ENCODE results near the gene LIX1L.
"Not testable (repeated sequence)": the region's sequence is repeated elsewhere in the genome, so short reads cannot be mapped to it uniquely, and the experiment has no call there.

Gene LIX1L

GRCh38 chr1:145962157-145963102 lies 4.6 kb upstream of the LIX1L start:
- no peak for DNase-seq

- no peak for DNase-seq
Observed at GRCh38 chr1:145961425-145962156, 3.8 kb upstream of the LIX1L start.

DNA sequence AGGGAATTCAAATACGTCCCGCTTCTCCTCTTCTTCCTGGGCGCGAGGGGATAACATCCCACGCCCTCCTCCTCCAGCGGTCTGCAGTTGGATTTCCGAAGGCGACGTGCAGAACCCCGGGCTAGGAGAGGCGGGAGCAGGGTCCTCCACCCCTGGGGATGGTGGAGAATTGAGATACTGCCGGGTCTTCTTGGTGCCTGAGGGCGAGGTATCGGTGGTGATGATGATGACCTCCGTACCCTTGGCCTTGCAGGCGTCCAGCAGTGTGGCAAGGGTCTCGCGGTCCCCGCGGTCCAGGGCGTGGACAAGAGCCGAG lies 3.2 kb upstream of the LIX1L start:
- no peak for DNase-seq

DNA sequence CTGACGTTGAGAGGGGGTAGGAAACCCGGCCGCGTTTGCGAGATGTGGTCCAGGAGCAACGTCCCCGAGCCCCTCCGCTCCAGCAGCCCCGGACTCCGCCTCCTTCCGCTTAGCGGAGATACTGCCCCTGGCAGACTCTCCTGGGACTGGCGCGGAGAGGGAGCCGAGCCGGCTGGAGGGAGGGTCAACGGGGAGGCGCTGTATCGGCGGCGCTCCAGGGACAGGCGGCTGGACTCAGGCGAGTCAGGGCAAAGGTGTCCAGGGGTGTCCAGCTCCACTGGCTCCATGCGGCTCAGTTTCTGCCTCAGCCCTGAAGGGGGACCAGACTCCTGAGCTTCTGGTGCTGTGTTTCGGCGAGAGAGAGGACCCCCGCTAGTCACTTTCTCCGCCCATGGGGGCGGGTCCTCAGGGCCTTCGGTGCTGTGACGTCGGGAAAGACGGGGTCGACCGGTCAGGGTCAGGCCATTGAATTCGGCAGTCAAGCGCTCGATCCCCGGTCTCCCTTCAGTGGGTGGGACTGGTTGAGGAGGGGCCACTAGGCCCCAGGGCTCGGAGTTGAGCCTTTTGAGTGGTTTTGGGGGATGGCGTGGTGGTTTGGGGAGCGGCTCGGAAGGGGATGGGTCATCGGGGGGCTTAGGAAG lies 2.8 kb upstream of the LIX1L start:
- DNase-seq = peak; percentile 21

DNA sequence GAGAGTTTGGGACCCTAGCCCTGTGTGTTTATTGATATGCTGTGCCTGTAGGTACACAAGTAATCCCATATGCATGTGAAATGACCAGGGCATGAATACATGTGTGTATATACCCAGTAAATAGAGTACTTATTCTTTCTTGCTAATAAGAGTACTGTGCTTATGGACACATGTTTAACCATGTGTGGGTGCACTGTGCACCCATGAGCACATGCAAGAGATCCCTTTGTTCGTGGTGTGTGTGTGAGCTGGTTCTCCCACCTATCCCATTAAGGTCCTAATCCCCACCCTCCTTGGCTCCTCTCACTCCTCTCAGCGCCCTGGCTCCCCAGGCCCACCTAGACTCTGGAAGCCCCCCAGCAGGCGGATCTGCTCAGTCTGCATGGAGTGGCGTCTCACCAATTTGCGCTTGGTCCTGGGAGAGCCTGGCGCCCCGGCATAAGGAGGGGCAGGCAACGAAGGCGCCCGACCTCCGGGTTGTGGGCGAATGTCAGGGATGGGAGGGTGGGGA lies 2.2 kb upstream of the LIX1L start:
- DNase-seq = no peak

- no peak for DNase-seq
Observed at GRCh38 chr1:145959333-145959732, 1.5 kb upstream of the LIX1L start.

DNA sequence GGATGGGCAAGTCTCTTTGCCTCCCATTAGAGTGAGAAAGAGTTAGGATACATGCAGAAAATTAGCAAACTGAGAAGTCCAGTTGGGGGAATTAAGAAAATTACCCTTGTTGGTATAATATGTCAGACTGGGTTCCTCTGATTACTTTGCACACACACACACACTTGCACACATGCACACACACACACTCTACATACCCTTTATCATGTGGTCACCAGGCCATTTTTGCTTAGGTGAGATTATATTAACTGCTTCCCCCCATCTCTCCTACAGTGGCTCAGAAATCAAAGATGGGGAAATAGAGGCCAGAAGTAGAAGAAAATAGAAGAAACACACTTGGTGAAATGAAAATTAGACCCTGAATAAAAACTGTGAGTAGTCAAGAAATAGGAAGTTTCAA lies 917 bp upstream of the LIX1L start:
- no peak for DNase-seq

DNA sequence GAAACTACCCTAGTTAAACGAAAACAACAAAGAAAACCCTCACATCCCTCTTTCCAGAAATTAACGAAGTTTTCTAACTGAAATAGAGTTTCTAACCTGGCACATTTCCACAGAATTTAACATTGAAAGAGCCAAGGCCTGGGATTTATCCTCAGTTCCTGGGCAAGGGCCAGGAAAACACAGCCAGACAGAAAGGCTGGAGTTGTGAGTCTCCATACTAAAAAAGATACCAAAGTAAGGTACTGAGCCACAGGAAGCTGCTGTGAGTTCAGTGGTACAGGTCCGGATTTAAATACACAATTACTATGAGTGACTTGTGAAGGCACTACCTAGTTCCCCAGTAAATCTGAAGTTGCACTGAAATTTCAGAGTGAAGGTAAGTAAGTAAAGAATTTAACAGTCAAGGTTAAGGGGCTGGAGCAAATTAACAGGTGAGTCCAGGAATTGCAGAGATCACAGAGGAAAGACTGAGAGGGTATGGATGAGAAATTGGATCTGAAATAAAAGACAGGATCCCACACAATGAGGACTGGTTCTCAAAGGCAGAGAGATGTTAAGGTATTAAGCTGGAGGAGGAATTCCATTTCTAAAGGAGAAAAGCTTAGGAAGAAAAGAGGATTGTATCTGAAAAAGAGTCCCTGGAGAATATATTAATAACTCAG lies 905 bp downstream of the LIX1L start:
- DNase-seq = no peak

DNA sequence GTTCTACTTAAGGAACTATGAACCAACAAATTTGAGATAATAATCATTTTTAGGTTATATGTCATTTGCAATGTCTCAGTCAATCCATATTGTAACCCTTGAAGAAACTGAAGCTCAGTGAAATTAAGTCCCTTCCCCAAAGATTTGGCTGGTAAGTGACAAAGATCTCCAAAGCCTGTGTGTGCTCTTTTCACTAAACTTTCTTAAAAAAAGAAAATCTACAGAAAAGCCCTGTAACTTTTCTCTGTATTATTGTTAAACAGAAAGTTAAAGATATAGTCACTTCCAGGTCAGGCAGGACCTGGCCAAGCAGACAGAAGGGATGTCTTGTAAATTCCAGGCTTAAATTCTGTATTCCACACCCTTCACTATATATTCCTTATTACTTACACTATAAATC lies 1.5 kb downstream of the LIX1L start:
- no peak for DNase-seq

DNA sequence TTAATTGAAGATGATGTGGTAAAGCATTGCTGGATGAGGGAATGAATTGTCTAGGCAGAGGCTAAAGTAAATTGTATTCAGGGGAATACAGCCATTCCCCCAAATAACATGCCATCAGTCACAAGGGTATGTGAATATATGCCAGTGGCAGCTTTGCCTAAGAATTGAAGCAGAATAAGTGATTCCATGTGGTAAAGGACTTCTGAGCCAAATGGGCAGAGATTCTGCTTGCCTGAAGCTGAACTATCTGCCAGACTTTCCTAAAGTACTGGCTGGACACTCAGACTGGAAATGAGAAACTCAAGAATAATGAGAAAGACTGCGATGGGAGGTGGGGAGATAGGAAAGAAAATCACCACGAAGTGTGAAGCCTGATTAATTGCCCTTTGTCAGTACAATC lies 2.4 kb downstream of the LIX1L start:
- no peak for DNase-seq

DNA sequence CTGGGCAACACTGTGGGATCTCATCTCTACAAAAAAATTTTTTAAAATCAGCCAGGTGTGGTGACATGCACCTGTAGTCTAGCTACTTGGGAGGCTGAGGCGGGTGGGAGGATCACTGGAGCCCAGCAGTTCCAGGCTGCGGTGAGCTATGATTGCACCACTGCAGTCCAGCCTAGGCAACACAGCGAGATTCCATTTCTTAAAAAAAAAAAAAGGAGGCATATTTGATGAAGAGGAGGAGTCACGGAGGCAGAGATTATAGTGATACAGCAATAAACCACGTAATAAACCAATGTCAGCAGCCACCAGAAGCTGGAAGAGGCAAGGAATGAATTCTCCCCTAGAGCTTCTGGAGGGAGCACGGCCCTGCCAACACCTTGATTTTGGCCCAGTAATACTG lies 4.0 kb downstream of the LIX1L start:
- no peak for DNase-seq

DNA sequence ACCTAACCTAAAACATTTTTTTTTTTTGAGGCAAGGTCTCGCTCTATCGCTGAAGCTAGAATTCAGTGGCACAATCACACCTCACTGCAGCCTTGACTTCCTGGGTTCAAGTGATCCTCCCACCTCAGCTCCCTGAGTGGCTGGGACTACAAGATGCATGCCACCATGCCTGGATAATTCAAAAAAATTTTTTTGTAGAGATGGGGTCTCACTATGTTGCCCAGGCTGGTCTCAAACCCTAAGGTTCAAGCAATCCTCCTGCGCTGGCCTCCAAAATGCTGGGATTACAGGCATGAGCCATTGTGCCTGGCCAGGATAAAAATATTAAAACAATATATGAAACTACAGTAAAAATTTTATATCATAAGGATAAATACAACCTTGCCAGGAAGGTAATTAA lies 4.9 kb downstream of the LIX1L start:
- no peak for DNase-seq

DNA sequence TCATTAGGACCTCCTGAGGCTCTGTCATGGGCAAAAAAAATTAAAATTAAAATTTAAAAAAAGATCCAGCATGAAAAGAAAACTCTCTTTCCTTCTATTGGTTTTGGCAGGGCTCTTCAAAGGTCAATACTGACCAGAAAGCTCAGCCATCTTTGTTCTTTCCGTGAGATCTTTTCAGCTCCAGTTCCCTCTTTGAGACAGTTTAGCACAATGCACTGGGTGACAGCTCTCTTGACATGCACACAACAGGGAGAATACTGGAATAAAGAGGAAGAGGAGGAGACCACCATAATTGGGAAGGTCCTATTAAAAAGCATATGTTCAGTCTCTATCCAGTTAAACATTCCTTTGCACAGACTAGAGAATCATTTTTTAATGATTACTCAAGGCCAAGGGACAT lies 6.3 kb downstream of the LIX1L start:
- no peak for DNase-seq

DNA sequence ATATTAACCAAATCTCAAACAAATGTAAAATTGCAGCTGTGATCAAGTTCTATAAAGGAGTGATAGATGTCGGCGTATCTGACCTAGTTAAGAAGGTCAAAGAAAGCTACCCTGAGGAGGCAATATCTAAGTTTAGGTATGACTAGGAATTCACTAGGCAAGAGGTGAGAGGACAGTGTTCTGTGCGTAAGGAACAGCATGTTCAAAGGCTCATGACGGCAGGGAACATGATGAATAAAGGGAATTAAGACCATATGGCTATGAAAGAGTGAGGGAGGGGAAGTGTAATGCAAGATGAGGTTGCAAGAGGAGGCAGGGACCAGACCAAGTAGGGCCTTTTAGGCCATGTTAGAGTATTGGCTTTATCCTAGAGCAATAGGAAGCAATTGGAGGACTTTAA lies 8.6 kb downstream of the LIX1L start:
- DNase-seq = no peak

DNA sequence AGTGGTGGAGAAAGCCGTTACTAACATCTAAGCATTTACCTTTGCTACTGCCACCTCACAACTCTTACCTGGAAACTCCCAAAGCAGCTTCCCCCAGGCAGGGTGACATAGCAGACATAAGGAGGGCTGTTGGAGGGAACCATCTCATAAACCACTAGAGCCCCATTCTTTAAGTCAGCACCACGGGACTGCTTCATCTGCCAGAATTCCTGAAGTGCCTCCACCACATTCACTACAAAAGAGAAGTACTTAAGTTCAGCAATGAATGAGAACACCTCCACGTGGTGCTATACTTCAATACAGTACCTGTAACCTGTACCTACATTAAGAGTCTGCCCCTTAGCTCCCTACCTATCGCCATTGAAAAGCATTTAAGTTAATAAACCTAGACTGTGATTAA lies 10.3 kb downstream of the LIX1L start:
- no peak for DNase-seq

- no peak for DNase-seq
Observed at GRCh38 chr1:145946477-145946986, 11.3 kb downstream of the LIX1L start.

DNA sequence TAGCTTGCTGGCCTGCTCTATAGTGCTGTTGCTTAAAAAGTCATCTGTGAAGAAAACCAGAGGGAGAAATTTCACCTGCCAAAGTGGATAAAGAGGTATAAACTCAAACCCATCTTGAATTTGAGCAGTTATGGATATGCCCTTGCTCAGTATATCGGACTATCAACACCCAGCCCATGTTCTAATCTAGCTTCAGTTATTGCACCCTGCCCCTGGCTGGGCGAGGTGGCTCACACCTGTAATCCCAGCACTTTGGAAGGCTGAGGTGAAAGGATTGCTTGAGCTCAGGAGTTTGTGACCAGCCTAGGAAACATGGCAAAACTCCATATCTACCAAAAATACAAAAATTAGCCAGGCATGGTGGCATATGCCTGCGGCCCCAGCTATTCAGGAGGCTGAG lies 13.3 kb downstream of the LIX1L start:
- no peak for DNase-seq

DNA sequence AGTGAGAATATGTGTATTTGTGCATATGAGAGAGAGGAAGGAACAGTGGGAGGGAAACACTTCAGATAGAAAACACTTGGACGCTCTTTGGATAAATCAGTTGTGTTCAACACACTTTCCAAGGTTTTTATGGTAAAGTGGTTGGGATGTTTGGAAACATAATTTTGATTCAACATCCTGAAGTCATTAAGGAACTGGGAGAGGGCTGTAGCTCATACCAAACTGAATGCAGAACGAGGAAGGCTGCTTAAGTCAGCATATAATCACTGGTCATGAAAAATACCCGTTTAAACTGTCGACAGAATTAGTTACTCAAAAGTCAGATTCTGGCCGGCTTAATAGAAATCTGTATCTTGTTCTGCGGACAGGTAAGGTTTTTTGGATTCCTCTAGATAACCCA lies 14.9 kb downstream of the LIX1L start:
- no peak for DNase-seq

DNA sequence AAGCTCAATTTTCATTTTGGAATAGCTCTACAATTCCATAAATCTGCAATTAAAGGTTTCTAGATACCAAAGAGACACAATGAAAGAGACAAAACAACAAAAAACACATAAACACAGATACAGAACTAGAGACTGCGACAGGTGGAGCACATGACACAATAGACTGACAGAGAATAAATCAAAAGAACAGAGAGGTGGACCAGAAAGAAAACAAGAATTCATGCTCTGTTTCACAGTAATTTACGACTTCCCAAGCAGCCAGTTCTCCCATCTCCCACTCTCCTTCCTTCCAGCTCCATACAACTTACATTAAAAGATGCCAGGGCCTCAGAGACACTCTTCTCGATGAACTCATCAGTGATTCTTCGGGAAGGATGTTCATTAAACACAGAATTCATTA lies 15.4 kb downstream of the LIX1L start:
- DNase-seq = no peak

- no peak for DNase-seq
Observed at GRCh38 chr1:145937436-145937835, 20.4 kb downstream of the LIX1L start.

GRCh38 chr1:145936247-145936646 lies 21.6 kb downstream of the LIX1L start:
- no peak for DNase-seq

- DNase-seq = no peak
Observed at GRCh38 chr1:145935708-145936107, 22.1 kb downstream of the LIX1L start.

DNA sequence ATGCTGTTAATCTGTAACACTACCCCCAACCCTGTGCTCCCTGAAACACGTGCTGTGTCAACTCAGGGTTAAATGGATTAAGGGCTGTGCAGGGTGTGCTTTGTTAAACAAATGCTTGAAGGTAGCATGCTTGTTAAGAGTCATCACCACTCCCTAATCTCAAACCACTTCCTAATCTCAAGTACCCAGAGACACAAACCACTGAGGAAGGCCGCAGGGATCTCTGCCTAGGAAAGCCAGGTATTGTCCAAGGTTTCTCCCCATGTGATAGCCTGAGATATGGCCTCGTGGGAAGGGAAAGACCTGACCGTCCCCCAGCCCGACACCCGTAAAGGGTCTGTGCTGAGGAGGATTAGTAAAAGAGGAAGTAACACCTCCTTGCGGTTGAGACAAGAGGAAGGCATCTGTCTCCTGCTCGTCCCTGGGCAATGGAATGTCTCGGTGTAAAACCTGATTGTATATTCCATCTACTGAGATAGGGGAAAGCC lies 25.3 kb downstream of the LIX1L start:
- DNase-seq = not testable (repeated sequence)
